HFF-Myc (cell line): ENCODE data around the gene NEK5.

Experiments used
- DNase-seq: peaks from one replicate; pipeline ENCODE4 v3.0.0-alpha.2; 2011; ENCODE audit warnings: low read depth; ENCODE audit errors: extremely low read depth
- H3K4me3 ChIP-seq: replicated peaks from 2 replicates; pipeline ENCODE4 v1.5.1; 2011; ENCODE audit warnings: low read depth, mild to moderate bottlenecking, control low read depth, low read length
- TF ChIP-seq, protein P1 (sequence below): IDR thresholded peaks from 2 replicates; pipeline ENCODE4 v1.5.1; 2012; ENCODE audit warnings: mild to moderate bottlenecking, low read depth, low read length, control low read depth; ENCODE audit errors: missing control alignments

NEK5 gene

DNA sequence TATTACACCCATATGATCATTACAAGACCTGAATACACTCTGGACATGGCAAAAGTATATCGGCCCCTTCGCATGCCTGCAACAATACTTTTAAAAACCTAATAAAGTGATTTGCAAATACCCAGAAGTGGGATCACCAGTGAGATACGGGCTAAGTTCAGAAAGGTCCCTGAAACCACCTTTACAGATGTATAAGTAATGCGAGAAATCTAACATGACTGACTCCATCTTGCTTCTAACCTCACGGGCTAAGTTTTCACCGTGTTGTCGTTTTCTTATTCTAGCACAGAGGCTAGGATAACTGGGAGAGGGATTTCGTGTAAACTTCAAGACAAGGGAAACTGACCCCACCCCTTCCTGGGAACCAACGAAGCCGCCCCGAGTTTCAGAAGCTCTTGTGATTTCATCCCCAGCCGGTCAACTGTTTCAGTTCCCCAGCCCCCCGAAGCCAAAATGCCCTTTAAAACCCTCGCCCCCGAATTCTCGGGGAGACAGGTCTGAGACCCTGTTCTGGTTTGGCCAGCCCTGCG is 29.8 kb upstream of the NEK5 start:
- TF ChIP-seq, protein P1, sequence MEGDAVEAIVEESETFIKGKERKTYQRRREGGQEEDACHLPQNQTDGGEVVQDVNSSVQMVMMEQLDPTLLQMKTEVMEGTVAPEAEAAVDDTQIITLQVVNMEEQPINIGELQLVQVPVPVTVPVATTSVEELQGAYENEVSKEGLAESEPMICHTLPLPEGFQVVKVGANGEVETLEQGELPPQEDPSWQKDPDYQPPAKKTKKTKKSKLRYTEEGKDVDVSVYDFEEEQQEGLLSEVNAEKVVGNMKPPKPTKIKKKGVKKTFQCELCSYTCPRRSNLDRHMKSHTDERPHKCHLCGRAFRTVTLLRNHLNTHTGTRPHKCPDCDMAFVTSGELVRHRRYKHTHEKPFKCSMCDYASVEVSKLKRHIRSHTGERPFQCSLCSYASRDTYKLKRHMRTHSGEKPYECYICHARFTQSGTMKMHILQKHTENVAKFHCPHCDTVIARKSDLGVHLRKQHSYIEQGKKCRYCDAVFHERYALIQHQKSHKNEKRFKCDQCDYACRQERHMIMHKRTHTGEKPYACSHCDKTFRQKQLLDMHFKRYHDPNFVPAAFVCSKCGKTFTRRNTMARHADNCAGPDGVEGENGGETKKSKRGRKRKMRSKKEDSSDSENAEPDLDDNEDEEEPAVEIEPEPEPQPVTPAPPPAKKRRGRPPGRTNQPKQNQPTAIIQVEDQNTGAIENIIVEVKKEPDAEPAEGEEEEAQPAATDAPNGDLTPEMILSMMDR, result no peak
- peak overlapping the region; percentile 80 for H3K4me3 ChIP-seq
- no peak for DNase-seq

DNA sequence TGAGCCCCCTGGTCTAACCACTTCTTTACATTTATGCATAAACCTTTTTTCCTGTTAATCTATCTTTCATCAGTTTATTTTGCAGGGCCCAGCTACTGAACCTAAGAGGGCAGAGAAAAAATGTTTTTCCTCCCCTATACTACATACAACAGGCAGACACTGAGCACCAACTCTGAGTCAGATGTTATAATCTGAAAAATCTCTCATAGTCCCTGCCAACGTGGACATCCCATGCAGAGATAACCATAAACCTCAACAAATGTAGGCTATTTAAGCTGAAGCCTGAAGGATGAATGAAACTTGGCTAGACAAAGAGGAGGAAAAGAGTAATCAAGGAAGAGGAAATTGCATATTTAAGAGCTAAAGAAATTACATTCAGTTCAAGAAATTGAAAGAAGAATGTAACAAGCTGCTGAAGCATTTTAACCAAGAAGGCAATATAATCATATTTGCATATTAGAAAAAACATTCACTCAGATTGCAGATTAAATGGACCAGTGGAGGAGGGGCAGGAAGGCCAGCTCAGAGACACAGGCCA is 27.9 kb upstream of the NEK5 start:
- DNase-seq, result no peak
- TF ChIP-seq, protein P1, result no peak
- no peak overlapping the region for H3K4me3 ChIP-seq

GRCh38 chr13:52155177-52155576 is 26.3 kb upstream of the NEK5 start:
- H3K4me3 ChIP-seq, result no peak overlapping the region
- DNase-seq, result no peak
- TF ChIP-seq, protein P1, result no peak

DNA sequence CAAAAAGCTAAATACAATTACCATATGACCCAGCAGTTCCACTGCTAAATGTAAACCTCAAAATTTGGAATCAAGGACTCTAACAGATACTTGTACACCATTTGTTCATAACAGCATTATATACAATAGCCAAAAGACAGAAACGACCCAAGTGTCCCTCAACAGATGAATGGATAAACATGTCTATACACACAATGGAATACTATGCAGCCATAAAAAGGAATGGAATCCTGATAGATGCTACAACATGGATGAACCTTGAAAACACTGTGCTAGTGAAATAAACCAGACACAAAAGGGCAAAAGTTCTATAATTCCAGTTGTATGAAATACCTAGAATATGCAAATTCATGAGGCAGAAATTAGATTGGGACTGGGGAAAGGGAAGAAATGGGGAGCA is 18.4 kb upstream of the NEK5 start:
- no peak for DNase-seq
- TF ChIP-seq, protein P1, result no peak

GRCh38 chr13:52141299-52141698 is 12.4 kb upstream of the NEK5 start:
- DNase-seq, result no peak
- TF ChIP-seq, protein P1, result no peak

More for the DNA sequence above, 18.4 kb upstream of the NEK5 start:
- no peak overlapping the region for H3K4me3 ChIP-seq

DNA sequence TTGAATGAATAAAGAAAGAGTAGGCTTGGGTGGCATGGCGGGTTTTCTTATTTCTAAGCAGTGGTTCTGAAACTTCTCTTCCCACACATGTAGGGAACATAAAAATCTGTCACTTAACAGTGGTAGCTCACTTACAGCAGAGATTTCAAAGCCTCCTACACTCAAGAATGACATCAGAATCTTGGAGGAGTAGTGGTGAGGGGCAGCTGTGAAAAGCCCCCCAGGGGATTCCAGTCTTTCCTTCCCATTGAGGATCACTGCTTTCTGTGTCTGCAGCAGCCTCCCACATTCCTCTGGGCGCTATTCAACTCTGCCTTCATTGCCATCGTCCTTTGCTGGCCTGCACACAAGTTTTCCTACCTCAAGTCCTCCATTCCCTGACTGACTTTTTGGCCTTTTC is 8.6 kb upstream of the NEK5 start:
- DNase-seq, result no peak
- TF ChIP-seq, protein P1, result no peak
- no peak overlapping the region for H3K4me3 ChIP-seq

More at GRCh38 chr13:52141299-52141698, 12.4 kb upstream of the NEK5 start:
- no peak overlapping the region for H3K4me3 ChIP-seq

GRCh38 chr13:52136763-52137162 is 7.9 kb upstream of the NEK5 start:
- TF ChIP-seq, protein P1, result no peak
- H3K4me3 ChIP-seq, result no peak overlapping the region
- DNase-seq, result no peak
